Inflammatory macrophage (primary cell): ENCODE data around the gene REXO5.

Source experiments
- DNase-seq, 2 donors: peaks; one replicate each; pipeline ENCODE4 v3.0.0-alpha.2; 2020 to 2022

Gene REXO5

GRCh38 chr16:20873331-20873730 lies 67.0 kb downstream of the REXO5 start:
- DNase-seq = no peak

DNA sequence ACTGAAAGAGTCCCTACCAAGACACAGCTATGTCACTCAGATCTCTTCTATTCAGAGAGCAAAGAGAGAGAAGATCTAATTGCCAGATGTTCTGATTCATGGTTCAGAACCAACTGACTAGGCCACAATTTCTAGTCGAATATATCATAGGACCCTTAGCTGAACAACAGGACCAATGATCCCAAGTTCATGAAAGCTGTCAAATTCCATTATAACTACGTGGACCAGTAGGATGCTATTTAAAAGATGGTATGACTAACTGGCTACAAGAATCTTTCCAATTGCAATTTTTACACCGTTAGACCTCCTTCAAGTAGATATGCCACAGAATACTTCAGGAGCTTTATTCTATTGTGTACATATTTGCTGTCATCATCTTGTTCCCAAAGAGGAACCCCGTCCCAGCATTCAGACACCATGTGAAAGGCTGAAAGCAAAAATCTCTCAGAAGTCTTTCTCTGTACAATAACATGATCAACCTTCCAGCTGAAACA lies 67.8 kb downstream of the REXO5 start:
- DNase-seq = no peak

DNA sequence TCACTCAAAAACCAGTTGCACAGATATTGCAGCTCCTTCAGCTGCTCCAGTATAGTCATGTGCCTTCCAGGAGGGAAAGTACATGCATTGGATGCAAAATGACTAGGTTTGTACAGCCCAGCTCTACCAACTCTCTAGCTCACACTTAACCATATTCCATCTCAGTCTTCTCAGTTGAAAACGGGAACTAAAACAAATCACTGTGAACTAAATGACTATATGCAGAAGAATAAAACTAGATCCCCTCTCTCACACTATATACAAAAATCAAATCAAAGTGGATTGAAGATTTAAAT lies 69.0 kb downstream of the REXO5 start:
- no peak for DNase-seq

DNA sequence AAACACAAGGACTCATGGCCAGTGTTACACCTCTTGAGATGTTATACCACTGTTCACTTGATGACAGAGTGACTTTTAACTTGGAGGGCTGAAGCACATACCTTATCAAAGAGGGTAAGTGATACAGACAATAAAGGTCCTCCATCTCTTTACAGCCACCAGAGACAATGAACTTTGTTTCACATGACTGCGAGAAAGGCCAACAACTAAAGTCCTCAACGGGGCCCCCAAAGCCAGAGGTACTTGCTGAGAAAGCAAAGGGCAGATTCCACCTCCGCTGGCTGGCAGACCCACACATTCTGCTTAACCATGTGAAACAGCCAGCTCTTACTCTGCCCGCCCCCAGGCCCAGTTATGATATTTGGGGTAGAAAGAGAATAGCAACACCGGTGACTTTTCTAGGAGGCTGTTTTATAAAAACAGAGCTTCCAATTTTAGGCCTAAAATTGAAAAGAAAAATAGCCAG lies 72.4 kb downstream of the REXO5 start:
- no peak for DNase-seq

- peak in 1 of 2 donors; percentile 27 for DNase-seq
These were observed 73.1 kb downstream of the REXO5 start for GRCh38 chr16:20879175-20880040.

DNA sequence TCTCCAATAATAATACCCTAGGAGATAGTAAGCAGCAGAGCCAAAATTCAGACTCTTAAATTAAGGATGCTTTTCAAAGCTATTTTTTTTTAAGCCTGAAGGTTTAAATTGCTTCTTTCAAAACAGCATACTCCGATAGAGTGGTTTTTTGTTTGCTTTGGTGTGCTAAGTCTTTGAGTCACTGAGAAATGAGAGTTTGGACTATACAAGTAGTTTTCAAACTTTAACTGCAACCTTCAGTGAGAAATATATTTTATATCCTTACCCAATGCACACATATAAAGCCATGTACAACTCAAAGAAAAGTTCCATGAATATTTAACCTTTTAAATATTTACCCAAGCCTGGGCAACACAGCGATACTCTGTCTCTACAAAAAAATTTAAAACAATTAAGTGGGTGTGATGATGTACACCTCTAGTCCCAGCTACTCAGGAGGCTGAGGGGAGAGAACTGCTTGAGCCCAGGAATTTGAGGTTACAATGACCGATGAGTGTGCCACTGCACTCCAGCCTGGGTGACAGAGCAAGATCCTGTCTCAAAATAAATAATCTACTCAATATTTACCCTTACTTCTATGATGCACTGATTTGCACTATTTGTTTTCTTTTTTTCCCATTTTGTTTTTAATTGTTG lies 74.7 kb downstream of the REXO5 start:
- no peak for DNase-seq

GRCh38 chr16:20881503-20881878 lies 75.2 kb downstream of the REXO5 start:
- peak; percentile 46 to 51 for DNase-seq

- no peak for DNase-seq
These were observed 77.4 kb downstream of the REXO5 start for GRCh38 chr16:20883554-20884239.

DNA sequence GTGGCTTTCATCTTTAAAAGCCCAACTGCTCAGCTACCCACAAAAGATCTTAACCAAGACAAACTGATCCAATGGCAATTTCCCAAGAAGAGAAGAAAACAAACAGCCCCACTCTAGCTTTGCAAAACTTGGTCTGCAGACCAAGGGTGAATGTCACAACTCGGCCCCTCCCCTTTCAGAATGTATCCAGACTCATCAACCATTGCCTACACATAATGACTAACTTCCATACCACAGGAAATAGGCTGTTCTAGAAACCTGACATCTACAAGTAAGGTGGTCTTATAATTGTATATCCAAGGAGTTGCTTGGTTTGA lies 77.9 kb downstream of the REXO5 start:
- peak; percentile 61 to 67 for DNase-seq

DNA sequence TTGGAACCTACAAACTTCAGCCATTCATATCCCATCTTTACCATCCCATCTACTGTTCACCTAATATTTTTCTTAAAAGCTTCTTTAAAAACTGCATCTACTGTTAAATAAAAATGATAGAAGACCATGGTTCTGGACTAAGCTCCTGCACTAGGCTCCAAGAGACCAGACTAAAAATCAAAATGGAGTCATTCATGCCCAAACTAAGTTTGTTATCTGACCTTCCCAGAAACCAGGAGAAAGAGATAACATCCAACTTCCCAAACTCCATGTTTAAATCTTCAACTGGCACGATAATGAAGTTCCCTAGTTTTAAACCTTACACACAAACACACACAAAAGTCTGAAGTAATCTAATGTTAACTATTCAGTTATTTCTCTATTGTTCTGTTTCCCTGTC lies 80.0 kb downstream of the REXO5 start:
- no peak for DNase-seq

GRCh38 chr16:20887207-20887606 lies 80.9 kb downstream of the REXO5 start:
- no peak for DNase-seq

DNA sequence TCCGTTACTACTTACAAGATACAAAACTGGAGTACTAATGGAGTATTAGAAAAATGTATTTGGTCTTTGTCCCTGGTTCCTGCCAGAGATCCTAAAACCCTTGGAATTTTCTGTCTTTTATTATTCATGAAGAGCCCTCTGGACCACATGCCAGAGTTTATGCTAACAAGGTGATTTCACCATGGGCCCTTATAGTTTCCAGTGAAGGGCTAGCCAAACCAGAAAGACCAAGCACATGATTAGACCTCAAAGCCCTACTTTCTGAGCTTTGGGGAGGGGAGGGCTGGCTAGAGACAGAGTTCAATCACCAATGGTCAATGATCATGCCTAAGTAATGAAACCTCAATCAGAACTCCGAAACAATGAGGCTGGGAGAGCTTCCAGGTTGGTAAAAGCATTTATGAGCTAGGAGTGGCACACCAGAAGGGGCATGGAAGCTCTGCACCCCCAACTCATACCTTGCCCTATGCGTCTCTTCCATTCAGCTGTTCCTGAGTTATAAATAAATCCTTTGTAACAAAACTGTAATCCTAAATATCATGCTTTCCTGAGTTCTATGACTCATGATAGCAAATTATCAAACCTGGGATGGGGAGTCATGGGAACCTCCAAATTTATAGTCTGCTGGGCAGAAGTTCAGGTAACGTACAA lies 83.4 kb downstream of the REXO5 start:
- no peak for DNase-seq

GRCh38 chr16:20894388-20894787 lies 88.1 kb downstream of the REXO5 start:
- DNase-seq = no peak

DNA sequence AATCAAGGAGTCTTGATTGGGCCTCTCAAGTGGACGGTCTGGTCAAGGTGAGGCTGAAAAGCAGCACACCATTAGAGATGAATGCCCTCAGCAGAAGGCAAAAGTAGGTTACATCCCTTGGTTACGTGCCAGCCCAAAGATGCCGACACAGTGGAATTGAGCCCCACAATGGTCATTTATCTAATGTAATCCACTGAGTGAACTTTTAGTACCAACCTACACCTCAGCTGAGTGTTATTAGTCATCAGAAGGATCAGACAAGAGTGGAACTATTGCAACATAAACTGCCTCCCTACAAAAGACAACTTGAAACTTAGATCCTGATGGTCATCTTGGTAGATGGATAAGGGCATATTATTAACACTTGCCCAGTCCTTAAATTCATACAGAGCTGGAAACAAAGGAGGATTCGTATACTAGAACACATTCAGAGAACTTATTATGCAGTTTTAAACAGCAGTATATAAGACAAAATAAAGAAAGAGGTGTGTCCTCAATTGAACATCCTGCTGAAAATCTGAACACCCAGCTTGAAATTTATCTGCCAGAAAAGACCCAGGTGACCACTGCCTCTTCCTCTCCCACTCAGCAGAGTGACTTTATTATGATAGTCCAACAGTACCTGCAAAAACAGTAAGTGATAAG lies 91.0 kb downstream of the REXO5 start:
- DNase-seq = peak; percentile 75 to 79

DNA sequence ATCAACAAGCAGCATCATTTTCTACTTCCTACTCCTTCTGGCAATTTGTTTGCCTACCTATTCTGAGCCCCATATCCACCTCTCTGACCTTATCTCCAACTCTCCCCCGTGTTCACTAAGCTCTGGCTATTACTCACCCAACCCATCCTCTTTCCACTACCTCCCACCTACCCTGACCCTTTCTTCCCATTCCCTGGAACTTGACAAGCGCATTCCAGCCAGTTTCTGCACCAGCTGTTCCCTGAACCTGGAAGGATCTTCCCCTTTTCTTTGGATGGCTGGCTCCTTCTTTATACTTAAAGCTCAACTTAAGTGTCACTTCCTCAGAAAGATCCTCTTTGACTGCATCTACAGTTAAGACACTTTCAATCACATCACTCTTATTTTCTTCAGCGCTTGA lies 91.6 kb downstream of the REXO5 start:
- peak; percentile 19 to 29 for DNase-seq

DNA sequence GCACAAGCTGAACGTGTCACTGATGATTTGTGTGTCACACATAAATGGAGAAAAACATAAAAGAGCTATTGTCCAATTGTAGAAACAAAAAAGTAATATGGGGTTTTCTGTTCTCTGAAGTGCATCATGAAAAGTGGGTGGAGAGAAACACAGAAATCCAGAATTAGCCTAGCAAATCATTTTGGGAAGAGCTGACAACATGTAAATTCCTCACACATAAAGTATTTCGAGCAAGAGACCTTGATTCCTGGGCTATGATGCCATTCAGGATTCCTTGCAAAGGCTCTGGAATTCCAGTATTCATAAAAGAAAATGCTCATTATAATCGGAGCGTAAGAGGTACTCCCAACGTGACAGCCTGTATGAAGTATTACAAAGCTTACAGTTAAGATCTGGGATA lies 92.7 kb downstream of the REXO5 start:
- DNase-seq = no peak
